Endothelial cell of umbilical vein (primary cell): Measurements from ENCODE around the gene POLN. TPM values are rescaled to one million over a fixed set of nuclear protein-coding genes. Genes with fewer than 3 reads are reported as not detected.

ENCODE experiments used
- BruUV-seq: library from RNA; stranded (reverse); fragments of 400-500 nt; replicated peaks from 2 replicates; lab custom pipeline; 2021; lab: Mats Ljungman, UMichigan
- CTCF ChIA-PET: fragments of 300-600, 350-600 bp; sonication (Branson Sonifier 250); formaldehyde crosslinking; loops from one replicate; lab custom pipeline; 2021; ENCODE audit warnings: antibody characterized with exemption, inconsistent platforms; lab: Charles Lee
- POLR2A ChIA-PET: fragments of 300-600, 350-600 bp; sonication (Branson Sonifier 250); formaldehyde crosslinking; loops from one replicate; lab custom pipeline; 2021; ENCODE audit warnings: antibody characterized with exemption, inconsistent platforms; lab: Charles Lee
- DNase-seq: peaks from one replicate; pipeline ENCODE4 v3.0.0-alpha.2; 2011; ENCODE audit warnings: low read depth, low spot score
- FAIRE-seq: peaks from 2 replicates; lab custom pipeline; 2011; peaks lifted over from hg19 to GRCh38; lab: Jason Lieb, UNC
- H2AFZ ChIP-seq: 2 replicates; pipeline ENCODE4 v1.6.0; 2012; ENCODE audit warnings: low read depth, low read length, control low read depth, inconsistent platforms
- H3K27ac ChIP-seq: 2 replicates; pipeline ENCODE4 v1.5.1; 2011; ENCODE audit warnings: low read depth, mild to moderate bottlenecking, control low read depth, low read length, moderate library complexity; ENCODE audit not compliant: insufficient read depth
- H3K27me3 ChIP-seq, 2 experiments: 2 replicates each; pipeline versions ENCODE4 v1.6.0 to v1.6.1; 2011; ENCODE audit warnings: low read length in 2 of 2, mixed read lengths in 1 of 2; ENCODE audit not compliant: control insufficient read depth in 2 of 2, insufficient read depth in 2 of 2
- H3K36me3 ChIP-seq, 2 experiments: 2 replicates in 1 of 2; 3 replicates in 1 of 2; pipeline ENCODE4 v1.5.1; 2011; ENCODE audit warnings: low read length in 2 of 2, mild to moderate bottlenecking in 1 of 2, moderate library complexity in 1 of 2; ENCODE audit not compliant: control insufficient read depth in 2 of 2, insufficient read depth in 2 of 2; ENCODE audit errors: extremely low read depth in 1 of 2
- H3K4me1 ChIP-seq: 3 replicates; pipeline ENCODE4 v1.5.1; 2011; ENCODE audit warnings: mild to moderate bottlenecking, low read length; ENCODE audit not compliant: control insufficient read depth, insufficient read depth; ENCODE audit errors: extremely low read depth
- H3K4me2 ChIP-seq: 2 replicates; pipeline ENCODE4 v1.6.1; 2011; ENCODE audit warnings: low read length, control low read depth, mixed read lengths; ENCODE audit not compliant: insufficient read depth
- H3K4me3 ChIP-seq, 3 experiments: fragments of 200-600 bp in 1 of 3; sonication (generic), shearing (Covaris generic) in 1 of 3; replicated peaks in 1 of 3; 2 replicates each; pipeline ENCODE4 v1.5.1; 2011 to 2016; ENCODE audit warnings: control low read depth in 3 of 3, low read length in 3 of 3, mild to moderate bottlenecking in 2 of 3, inconsistent platforms in 1 of 3, low read depth in 1 of 3, moderate library complexity in 1 of 3; ENCODE audit not compliant: insufficient read depth in 1 of 3
- H3K79me2 ChIP-seq: 2 replicates; pipeline ENCODE4 v1.6.0; 2012; ENCODE audit warnings: low read length, inconsistent platforms; ENCODE audit not compliant: control insufficient read depth, insufficient read depth
- H3K9ac ChIP-seq: replicated peaks from 2 replicates; pipeline ENCODE3; 2011; ENCODE audit warnings: low read length, control low read depth; ENCODE audit not compliant: insufficient read depth; ENCODE audit errors: extremely low read depth
- H3K9me1 ChIP-seq: replicated peaks from 3 replicates; pipeline ENCODE4 v1.6.0; 2011; ENCODE audit warnings: mild to moderate bottlenecking, low read length; ENCODE audit not compliant: control insufficient read depth, insufficient read depth; ENCODE audit errors: extremely low read depth
- H3K9me3 ChIP-seq: replicated peaks from 2 replicates; pipeline ENCODE4 v1.5.1; 2012; ENCODE audit warnings: low read length, inconsistent platforms; ENCODE audit not compliant: control insufficient read depth, insufficient read depth
- H4K20me1 ChIP-seq: replicated peaks from 2 replicates; pipeline ENCODE3; 2011; ENCODE audit warnings: mild to moderate bottlenecking, low read length; ENCODE audit not compliant: control insufficient read depth, insufficient read depth; ENCODE audit errors: extremely low read depth
- EZH2 ChIP-seq: IDR thresholded peaks from 2 replicates; pipeline ENCODE4 v1.6.1; 2012; ENCODE audit warnings: borderline replicate concordance, low read depth, mild to moderate bottlenecking, moderate library complexity, low read length, inconsistent platforms; ENCODE audit not compliant: severe bottlenecking
- POLR2A ChIP-seq: IDR thresholded peaks from 2 replicates; pipeline ENCODE4 v1.6.1; 2012; ENCODE audit warnings: low read depth, mild to moderate bottlenecking, control low read depth, low read length
- POLR2AphosphoS5 ChIP-seq: IDR thresholded peaks from 2 replicates; pipeline ENCODE4 v1.6.1; 2012; ENCODE audit warnings: low read depth, mild to moderate bottlenecking, control low read depth, low read length, moderate library complexity; ENCODE audit not compliant: insufficient read depth
- dilution Hi-C: fragments of 300-500 bp; cut with MboI; formaldehyde crosslinking; loops from one replicate; pipeline ENCODE4 v1.15.0; 2019; ENCODE audit warnings: low sequenced_read_pairs; ENCODE audit not compliant: extremely low pct_ligation_motif_present
- intact Hi-C: fragments of 100-400 bp; cut with micrococcal nuclease; formaldehyde crosslinking; loops from one replicate; pipeline ENCODE4 v1.10.0; 2022
- polyA plus RNA-seq, 4 experiments: library from polyadenylated mRNA; depleted of rRNA in 3 of 4; stranded (reverse) in 3 of 4; unstranded in 1 of 4; fragments of >200 nt; gene quantifications; 2 replicates each; pipeline versions ENCODE4 v1.2.1 to v1.2.3, GENCODE V29; 2011 to 2012; ENCODE audit warnings: missing spikeins in 1 of 4
- total RNA-seq: library from RNA; stranded (reverse); gene quantifications from 2 replicates; pipeline ENCODE4 v1.2.3, GENCODE V29; 2021
- TF ChIP-seq, protein P1 (sequence below), 2 donors: IDR thresholded peaks; 1 replicate in 1 of 2; 2 replicates in 1 of 2; pipeline ENCODE4 v1.5.1; 2011; ENCODE audit warnings: low read length in 2 of 2, mild to moderate bottlenecking in 2 of 2, moderate library complexity in 2 of 2, control low read depth in 1 of 2, inconsistent platforms in 1 of 2, low read depth in 1 of 2; ENCODE audit not compliant: insufficient read depth in 1 of 2; ENCODE audit errors: extremely low read depth in 1 of 2
- TF ChIP-seq, protein P2 (sequence below): IDR thresholded peaks from 2 replicates; pipeline ENCODE4 v1.6.1; 2011; ENCODE audit not compliant: insufficient read depth, insufficient read length

The POLN gene
- total and polyA plus RNA-seq, 2 donors (not counting 3 experiments of a cell fraction or from before 2014, with no cell fraction given), result 1.3 to 4.2 TPM

DNA sequence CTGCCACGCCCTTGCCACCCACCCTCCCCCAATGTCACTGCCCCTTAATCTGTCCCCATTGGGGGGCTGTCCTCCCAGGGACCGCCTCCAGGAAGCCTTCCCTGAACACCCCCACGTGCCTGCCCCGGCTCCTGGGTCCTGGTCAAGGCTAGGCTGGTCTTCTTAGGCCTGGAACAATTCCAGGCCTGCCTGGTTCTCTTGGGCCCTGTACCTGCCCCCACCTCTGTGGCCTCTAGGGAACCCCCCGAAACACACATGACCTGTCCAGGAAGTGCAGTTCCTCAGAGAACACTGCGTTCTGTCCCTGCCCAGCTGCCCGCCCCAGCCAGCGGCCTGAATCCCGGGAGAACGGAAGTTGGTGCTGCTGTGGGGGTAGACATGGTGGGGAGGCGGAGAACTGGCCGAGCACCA is 14.9 kb upstream of the POLN start:
- H3K9me1 ChIP-seq, result no peaks in the 10 kb centered on the region
- DNase-seq (peak; percentile 11), FAIRE-seq (peak; percentile 31)
- TF ChIP-seq EZH2 (no peak), POLR2A (no peak), POLR2AphosphoS5 (peak; percentile 63)
- TF ChIP-seq, protein P1, sequence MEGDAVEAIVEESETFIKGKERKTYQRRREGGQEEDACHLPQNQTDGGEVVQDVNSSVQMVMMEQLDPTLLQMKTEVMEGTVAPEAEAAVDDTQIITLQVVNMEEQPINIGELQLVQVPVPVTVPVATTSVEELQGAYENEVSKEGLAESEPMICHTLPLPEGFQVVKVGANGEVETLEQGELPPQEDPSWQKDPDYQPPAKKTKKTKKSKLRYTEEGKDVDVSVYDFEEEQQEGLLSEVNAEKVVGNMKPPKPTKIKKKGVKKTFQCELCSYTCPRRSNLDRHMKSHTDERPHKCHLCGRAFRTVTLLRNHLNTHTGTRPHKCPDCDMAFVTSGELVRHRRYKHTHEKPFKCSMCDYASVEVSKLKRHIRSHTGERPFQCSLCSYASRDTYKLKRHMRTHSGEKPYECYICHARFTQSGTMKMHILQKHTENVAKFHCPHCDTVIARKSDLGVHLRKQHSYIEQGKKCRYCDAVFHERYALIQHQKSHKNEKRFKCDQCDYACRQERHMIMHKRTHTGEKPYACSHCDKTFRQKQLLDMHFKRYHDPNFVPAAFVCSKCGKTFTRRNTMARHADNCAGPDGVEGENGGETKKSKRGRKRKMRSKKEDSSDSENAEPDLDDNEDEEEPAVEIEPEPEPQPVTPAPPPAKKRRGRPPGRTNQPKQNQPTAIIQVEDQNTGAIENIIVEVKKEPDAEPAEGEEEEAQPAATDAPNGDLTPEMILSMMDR (IDR thresholded peaks at IDR 0.05; ENCODE audit: extremely low read depth in 1 of 2, insufficient read depth in 1 of 2, low read depth in 1 of 2, low read length in 2 of 2), result no peak
- TF ChIP-seq, protein P2, sequence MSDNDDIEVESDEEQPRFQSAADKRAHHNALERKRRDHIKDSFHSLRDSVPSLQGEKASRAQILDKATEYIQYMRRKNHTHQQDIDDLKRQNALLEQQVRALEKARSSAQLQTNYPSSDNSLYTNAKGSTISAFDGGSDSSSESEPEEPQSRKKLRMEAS, result no peak
- dilution Hi-C loops, result no loop called here
- ChIA-PET CTCF (interaction anchor here (0.8 to 1.1 kb wide), 4 partner anchors 8 to 37 kb away, joined by 3 read pairs; no protein-coding TSS in a partner anchor), POLR2A (interaction anchor here (1.4 kb wide), 1 partner anchor 15 kb away, joined by 3 read pairs; the partner anchor contains the start of genes HAUS3 and POLN)
- no peaks in the 10 kb centered on the region for H3K27me3 ChIP-seq
- H3K4me2 ChIP-seq, result no peak overlapping the region
- peaks cover 21% of the 10 kb centered on the region for H3K4me1 ChIP-seq
- no peak overlapping the region for H3K9ac ChIP-seq
- H3K27ac ChIP-seq, result peak overlapping the region; percentile 15
- peaks cover 0 to 36% of the 10 kb centered on the region in 2 experiments for H3K36me3 ChIP-seq
- no peaks in the 10 kb centered on the region for H4K20me1 ChIP-seq
- H3K9me3 ChIP-seq, result no peaks in the 10 kb centered on the region
- H3K79me2 ChIP-seq, result peaks cover 15% of the 10 kb centered on the region
- BruUV-seq, result no TSS peak
- H3K4me3 ChIP-seq, result no peak overlapping the region
- H2AFZ ChIP-seq, result no peak overlapping the region
- intact Hi-C loops, result loop anchor here (1.0 kb wide), 1 partner anchor 14 kb away; the partner anchor contains the start of genes HAUS3 and POLN
